Retina (tissue), 1 donor: Measurements from ENCODE around the gene ZFAND3.

Experiments
- DNase-seq: peaks from one replicate; pipeline ENCODE4 v3.0.0-alpha.2; 2016

ZFAND3 gene

DNA sequence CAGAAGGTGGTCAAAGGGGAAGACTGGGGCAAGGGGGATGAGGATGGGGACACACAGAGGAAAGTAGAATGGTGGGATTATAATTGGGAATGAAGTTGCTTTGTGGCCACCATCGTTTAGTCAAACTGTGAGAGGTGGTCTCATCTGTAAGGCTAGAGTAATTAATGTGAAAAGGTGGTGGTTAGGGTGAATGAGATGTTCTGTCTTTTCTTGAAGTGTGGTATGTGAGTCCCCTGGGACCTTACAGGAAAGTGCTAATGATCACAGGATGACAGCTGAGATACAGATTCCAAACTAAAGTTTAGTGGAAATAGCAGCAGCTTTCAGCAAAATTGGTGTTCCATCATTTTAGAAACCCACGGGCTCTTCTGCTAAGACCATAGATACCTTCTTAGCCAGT lies 10.7 kb downstream of the ZFAND3 start:
- no peak for DNase-seq

- no peak for DNase-seq
These were observed 11.9 kb downstream of the ZFAND3 start for GRCh38 chr6:37831457-37831856.

- no peak for DNase-seq
These were observed 16.4 kb downstream of the ZFAND3 start for GRCh38 chr6:37835923-37836322.

- no peak for DNase-seq
These were observed 18.8 kb downstream of the ZFAND3 start for GRCh38 chr6:37838219-37838921.

DNA sequence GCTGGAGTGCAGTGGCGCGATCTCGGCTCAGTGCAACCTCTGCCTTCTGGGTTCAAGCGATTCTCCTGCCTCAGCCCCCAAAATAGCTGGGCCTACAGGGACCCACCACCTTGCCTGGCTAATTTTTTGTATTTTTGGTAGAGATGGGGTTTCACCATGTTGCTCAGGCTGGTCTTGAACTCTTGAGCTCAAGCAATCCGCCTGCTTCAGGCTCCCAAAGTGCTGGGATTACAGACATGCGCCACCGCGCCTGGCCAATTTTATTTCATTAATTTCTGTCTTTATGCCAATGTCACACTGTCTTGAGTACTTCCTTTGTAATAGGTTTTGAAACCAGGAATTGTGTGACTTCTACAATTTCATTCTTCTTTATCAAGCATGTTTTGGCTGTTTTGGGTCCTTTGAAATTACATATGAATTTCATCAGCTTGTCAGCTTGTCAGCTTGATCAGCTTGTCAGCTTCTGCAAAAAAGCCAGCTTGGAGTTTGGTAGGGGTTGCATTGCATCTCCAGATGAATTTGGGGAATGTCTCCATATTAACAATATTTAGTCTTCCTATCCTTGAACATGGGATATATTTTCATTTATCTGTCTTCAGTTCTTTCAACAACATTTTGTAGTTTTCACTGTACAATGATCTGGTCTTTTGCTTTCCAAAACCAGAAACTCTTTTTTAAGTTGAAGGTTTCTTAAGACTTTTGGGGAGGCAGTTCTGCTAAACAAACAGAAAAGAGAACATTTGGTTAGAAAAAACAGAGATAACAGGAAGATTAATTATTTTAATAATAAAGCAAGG lies 20.8 kb downstream of the ZFAND3 start:
- DNase-seq, result no peak

- no peak for DNase-seq
These were observed 21.4 kb downstream of the ZFAND3 start for GRCh38 chr6:37840940-37841300.

- DNase-seq, result no peak
These were observed 25.7 kb downstream of the ZFAND3 start for GRCh38 chr6:37845026-37845911.

DNA sequence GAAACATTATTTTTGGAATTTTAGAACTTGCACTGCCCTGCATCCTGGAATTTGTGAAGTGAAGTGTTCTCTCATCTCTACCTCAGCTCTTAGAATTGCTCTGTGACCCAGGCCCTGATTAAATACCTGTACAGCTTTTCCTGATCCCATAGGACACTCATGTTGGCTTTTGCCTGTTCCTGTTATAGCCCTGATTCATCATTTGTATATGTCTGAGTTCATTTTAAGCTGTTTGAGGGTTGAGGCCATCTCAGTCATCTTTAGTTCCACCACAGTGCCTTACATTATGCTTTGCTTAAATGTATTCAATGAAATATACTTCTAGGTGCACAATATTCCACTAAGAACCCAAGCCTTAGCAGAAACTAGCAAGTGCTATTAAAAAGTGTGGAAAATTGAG lies 26.4 kb downstream of the ZFAND3 start:
- DNase-seq, result no peak

DNA sequence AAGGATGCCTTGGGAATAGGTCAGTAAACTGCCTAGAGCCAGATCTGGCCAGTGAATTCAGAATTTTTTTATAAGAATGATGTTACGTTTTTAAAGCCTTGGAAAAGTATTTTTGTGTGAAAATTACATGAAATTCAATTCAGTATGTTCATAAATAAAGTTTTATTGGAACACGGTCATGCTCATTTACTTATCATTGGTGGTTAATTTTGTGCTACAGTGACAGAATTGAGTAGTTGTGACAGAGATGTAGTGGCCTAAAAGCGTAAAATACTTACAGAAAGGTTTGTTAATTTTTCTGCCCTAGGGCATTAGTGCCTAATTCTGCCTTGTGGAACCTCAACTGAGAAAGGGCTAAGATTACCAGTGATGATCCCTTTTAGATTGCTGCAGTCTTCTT lies 28.2 kb downstream of the ZFAND3 start:
- no peak for DNase-seq

- DNase-seq, result no peak
These were observed 28.8 kb downstream of the ZFAND3 start for GRCh38 chr6:37848371-37848770.

GRCh38 chr6:37850260-37850659 lies 30.7 kb downstream of the ZFAND3 start:
- DNase-seq, result no peak

GRCh38 chr6:37850728-37851285 lies 31.3 kb downstream of the ZFAND3 start:
- DNase-seq, result no peak

DNA sequence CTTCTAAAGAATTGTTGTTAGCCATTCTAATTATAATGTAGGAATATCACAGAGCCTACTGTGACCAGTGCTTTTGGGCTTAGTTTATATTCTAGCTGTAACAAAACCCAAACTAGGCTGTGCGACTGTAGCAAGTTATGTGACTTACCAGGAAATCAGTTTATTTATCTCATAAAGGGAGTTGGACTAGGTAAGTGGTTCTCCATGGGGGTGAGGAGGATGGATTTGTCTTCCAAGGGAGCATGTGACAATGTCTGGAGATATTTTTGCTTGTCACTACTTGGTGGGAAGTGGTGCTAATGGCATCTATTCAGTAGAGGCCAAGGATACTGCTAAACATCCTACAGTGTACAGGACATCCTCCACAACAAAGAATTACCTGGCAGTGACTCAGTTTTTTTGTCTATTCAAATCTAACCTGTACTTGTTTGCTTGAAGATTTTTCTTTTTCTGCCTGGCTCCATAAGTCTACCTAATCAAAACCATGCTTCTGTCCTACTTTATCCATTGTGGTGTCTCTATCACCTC lies 32.5 kb downstream of the ZFAND3 start:
- no peak for DNase-seq

GRCh38 chr6:37856285-37856684 lies 36.8 kb downstream of the ZFAND3 start:
- no peak for DNase-seq

DNA sequence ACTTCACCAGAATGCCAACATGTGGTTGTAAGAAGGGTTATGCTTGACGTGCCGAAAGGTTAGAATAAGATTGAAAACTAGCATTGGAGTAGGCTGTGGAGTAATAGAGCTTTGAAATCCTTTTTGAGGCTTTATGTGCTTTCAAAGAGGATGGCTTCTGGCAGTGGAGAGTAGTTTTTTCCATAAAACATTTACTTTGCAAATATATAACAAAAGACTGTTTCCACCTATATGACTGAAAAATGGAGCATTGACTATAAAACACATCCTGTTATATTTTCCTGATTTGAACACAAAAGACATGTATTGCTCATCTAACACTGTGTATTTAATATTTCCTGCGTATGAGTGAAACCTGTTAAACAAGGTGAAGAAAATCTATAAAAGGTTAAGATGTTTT lies 38.8 kb downstream of the ZFAND3 start:
- DNase-seq, result no peak

DNA sequence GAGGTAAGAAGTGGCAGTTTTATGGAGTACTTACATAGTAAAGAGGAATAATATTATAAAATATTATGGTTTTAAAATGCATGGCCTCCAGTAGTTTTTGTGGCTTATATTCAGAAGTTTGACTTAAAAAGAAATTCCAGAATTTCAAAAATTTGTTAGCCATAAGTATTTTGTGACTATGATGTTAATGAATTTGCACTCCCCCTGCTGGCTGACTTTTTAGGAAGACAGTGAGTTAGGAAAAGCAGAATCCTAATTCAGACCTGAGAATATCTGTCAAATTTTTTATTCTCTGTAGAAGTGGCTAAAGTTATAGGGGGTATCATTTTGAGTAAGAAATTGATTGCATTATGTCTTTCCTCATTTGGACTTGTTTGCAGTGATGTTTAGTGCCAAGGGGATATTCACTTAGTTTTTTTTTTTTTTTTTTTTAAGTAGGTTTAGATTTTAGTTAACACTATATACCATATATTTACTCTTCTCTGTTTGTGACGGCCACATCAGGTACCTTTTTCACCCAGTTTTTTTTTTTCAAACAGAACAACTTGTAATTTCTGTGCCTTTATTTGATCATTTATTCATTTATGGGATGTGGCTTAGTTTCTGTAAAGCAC lies 40.8 kb downstream of the ZFAND3 start:
- no peak for DNase-seq

DNA sequence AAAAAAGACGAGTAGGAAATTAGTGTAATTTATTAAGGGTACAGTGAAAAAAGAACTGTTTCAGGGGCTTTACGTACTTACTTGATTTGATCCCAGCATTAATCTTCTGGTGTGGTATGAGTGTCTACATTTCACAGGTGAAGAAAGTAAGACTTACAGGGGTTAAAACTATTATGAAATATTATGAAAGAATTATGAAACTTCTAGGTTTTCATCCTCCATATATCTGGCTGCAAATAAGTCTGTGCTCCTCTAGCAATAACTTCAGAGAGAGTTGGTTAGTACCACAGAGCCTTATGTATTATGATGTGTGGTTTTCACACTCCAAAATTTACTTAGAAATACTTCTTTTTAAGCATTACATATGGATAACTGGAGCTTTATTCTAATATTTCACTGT lies 41.9 kb downstream of the ZFAND3 start:
- DNase-seq, result no peak

DNA sequence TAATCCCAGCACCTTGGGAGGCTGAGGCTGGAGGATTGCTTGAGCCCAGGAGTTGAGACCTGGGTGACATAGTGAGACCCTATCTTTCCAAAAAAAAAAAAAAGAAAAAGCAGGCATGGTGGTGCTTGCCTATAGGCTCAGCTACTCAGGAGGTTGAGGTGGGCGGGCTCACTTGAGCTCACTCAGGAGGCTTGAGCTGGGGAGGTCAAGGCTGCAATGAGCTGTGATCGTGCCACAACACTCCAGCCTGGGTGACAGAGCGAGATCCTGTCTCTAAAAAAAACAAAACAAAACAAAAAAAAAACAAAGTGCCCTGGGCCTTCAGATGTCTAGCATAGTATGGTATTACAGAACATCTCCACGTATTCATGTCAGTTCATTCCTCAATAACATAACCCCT lies 42.9 kb downstream of the ZFAND3 start:
- DNase-seq, result no peak

DNA sequence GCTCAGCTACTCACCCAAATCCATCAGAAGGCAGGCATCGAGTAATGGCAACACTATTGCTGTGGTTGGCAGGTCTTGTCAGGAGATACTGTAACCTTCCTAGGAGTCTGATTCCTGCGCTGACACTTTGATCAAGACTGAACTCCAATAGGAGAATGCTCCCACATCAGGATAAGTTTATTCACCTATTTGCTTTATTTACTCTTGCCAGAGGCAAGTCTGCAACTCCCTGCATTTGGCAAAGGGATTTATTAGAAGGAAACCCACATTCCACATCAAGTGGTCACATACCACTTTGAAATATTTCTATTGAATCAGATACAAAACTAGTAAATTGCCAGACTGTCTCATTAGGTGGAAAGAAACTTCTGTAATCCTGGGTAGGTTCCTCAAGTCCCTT lies 43.5 kb downstream of the ZFAND3 start:
- no peak for DNase-seq

DNA sequence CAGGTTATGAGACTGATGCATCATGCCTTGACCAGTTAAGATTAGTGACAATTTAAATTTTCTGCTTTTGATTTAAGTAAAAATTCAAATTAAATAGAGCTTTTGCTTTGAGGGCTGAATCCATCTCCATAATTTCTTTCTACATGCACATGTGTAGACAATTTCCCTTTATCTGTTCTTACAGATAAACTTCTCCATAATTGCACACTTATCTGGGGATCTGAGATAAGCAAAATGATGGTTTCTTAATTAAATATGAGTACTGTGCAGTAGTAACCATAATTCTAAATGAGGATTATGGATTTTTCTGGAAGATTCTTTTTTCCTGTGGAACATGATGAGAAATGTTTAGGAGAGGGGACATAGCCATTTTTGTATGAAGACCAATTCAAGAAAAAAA lies 44.7 kb downstream of the ZFAND3 start:
- DNase-seq, result no peak

- DNase-seq, result no peak
These were observed 46.0 kb downstream of the ZFAND3 start for GRCh38 chr6:37865504-37865903.
